SK-N-SH treated with all-trans-retinoic acid at 6 μM for 48 hours (cell line): Measurements from ENCODE around the gene MARVELD2.

ENCODE experiments used
- ESRRG ChIP-seq: fragments of 250-450 bp; sonication (Bioruptor Pico); IDR thresholded peaks from 2 replicates; pipeline ENCODE4 v1.6.1; 2021; ENCODE audit warnings: mild to moderate bottlenecking
- ISL1 ChIP-seq: fragments of 250-450 bp; sonication (Bioruptor Pico); IDR thresholded peaks from 2 replicates; pipeline ENCODE4 v2.1.2; 2022; ENCODE audit warnings: mild to moderate bottlenecking, moderate library complexity
- OSR1 ChIP-seq: fragments of 250-450 bp; sonication (Bioruptor Pico); IDR thresholded peaks from 2 replicates; pipeline ENCODE4 v1.8.0; 2022; ENCODE audit warnings: moderate library complexity, mild to moderate bottlenecking, inconsistent platforms
- RARB ChIP-seq: fragments of 250-450 bp; sonication (Bioruptor Pico); IDR thresholded peaks from 2 replicates; pipeline ENCODE4 v1.8.0; 2021; ENCODE audit warnings: mild to moderate bottlenecking, moderate library complexity
- SNAI2 ChIP-seq: fragments of 250-450 bp; sonication (Bioruptor Pico); IDR thresholded peaks from 2 replicates; pipeline ENCODE4 v1.5.0; 2020; ENCODE audit warnings: mild to moderate bottlenecking, moderate library complexity
- TCF4 ChIP-seq: fragments of 250-450 bp; sonication (Bioruptor Pico); IDR thresholded peaks from 2 replicates; pipeline ENCODE4 v1.8.0; 2021; ENCODE audit warnings: mild to moderate bottlenecking, moderate library complexity, borderline replicate concordance
- TOX ChIP-seq: fragments of 250-450 bp; sonication (Bioruptor Pico); IDR thresholded peaks from 2 replicates; pipeline ENCODE4 v1.8.0; 2021; ENCODE audit warnings: mild to moderate bottlenecking, moderate library complexity, borderline replicate concordance
- ZFP3 ChIP-seq: fragments of 250-450 bp; sonication (Bioruptor Pico); IDR thresholded peaks from 2 replicates; pipeline ENCODE4 v1.5.0; 2020; ENCODE audit warnings: mild to moderate bottlenecking, moderate library complexity
- ZNF565 ChIP-seq: fragments of 450-650 bp; formaldehyde crosslinking; conservative IDR thresholded peaks from 2 replicates; pipeline ENCODE4 v1.5.0; 2020; ENCODE audit warnings: low read depth, mild to moderate bottlenecking, moderate library complexity
- ZNF70 ChIP-seq: fragments of 450-650 bp; formaldehyde crosslinking; IDR thresholded peaks from 2 replicates; pipeline ENCODE4 v1.5.0; 2020; ENCODE audit warnings: mild to moderate bottlenecking, moderate library complexity
- TF ChIP-seq, protein P1 (sequence below): fragments of 250-450 bp; sonication (Bioruptor Pico); IDR thresholded peaks from 2 replicates; pipeline ENCODE4 v1.5.1; 2020; ENCODE audit warnings: low read depth, mild to moderate bottlenecking, moderate library complexity
- TF ChIP-seq, protein P2 (sequence below): fragments of 250-450 bp; sonication (Bioruptor Pico); IDR thresholded peaks from 2 replicates; pipeline ENCODE4 v1.8.0; 2020; ENCODE audit warnings: mild to moderate bottlenecking, moderate library complexity, borderline replicate concordance

DNA sequence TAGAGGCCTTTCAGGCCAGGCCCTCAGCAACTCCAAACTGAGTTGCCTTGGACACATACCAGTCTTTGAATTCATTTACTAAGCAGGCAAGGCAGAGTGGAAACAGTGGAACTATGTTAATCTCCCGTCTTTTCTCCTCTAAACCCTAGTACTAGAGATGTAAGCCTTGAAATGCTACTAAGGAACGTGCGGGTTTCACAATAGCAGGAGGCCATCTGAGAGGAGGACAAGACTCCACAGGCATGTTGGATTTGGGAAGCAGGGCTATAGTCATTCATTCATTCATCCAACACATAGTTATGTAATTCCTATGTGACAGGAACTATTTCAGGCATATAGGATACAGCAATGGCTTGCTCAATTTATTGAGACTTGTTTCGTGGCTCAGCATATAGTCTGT lies 74.3 kb downstream of the MARVELD2 start:
- TF ChIP-seq, protein P1, sequence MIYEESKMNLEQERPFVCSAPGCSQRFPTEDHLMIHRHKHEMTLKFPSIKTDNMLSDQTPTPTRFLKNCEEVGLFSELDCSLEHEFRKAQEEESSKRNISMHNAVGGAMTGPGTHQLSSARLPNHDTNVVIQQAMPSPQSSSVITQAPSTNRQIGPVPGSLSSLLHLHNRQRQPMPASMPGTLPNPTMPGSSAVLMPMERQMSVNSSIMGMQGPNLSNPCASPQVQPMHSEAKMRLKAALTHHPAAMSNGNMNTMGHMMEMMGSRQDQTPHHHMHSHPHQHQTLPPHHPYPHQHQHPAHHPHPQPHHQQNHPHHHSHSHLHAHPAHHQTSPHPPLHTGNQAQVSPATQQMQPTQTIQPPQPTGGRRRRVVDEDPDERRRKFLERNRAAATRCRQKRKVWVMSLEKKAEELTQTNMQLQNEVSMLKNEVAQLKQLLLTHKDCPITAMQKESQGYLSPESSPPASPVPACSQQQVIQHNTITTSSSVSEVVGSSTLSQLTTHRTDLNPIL (CRISPR knock-in tag): no peak
- TF ChIP-seq, protein P2, sequence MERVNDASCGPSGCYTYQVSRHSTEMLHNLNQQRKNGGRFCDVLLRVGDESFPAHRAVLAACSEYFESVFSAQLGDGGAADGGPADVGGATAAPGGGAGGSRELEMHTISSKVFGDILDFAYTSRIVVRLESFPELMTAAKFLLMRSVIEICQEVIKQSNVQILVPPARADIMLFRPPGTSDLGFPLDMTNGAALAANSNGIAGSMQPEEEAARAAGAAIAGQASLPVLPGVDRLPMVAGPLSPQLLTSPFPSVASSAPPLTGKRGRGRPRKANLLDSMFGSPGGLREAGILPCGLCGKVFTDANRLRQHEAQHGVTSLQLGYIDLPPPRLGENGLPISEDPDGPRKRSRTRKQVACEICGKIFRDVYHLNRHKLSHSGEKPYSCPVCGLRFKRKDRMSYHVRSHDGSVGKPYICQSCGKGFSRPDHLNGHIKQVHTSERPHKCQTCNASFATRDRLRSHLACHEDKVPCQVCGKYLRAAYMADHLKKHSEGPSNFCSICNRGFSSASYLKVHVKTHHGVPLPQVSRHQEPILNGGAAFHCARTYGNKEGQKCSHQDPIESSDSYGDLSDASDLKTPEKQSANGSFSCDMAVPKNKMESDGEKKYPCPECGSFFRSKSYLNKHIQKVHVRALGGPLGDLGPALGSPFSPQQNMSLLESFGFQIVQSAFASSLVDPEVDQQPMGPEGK: no peak
- TF ChIP-seq OSR1 (CRISPR knock-in tag) (no peak), TCF4 (CRISPR knock-in tag) (no peak), ZNF565 (no peak), ZFP3 (CRISPR knock-in tag) (no peak), ZNF70 (CRISPR knock-in tag) (no peak), RARB (CRISPR knock-in tag) (no peak), SNAI2 (CRISPR knock-in tag) (no peak), TOX (CRISPR knock-in tag) (no peak), ESRRG (CRISPR knock-in tag) (no peak), ISL1 (no peak)
